Measurements from ENCODE around the gene RUNX1.

DNA sequence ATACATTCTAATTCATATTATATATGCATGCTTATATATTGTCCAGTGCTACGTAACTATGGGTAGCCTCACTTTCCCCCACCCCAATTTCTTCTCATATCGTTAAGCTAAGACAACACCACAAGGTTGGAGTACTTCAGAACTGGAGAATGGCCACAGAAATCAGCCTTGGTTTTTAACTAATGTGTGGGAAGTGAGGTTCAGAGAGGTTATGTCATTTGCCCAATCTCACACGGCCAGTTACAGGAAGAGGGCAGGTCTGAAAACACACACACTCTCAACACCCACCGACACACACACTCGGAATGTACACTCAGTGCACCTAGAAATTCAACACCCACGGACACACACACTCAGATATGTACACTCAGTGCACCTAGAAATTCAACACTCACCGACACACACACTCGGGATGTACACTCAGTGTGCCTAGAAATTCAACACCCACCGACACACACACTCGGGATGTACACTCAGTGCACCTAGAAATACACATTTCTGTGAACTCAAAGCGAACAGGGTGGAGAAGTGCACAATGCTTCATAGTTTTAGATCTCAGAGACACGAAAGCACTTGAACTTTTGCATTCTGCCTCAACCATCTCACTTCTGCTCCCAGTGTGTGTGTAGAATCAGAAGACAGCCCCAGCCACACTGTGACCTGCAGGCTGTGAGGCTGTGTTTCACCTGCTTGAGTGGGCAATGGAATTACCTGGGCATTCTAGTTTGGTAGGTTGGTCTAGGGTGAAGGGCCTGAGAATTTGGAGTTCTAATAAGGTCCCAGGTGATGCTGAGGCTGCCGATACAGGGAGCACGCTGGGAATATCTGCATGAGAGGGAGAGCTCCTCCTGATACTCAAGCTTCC, 209.9 kb downstream of the RUNX1 start:
- TF ChIP-seq, protein P1, sequence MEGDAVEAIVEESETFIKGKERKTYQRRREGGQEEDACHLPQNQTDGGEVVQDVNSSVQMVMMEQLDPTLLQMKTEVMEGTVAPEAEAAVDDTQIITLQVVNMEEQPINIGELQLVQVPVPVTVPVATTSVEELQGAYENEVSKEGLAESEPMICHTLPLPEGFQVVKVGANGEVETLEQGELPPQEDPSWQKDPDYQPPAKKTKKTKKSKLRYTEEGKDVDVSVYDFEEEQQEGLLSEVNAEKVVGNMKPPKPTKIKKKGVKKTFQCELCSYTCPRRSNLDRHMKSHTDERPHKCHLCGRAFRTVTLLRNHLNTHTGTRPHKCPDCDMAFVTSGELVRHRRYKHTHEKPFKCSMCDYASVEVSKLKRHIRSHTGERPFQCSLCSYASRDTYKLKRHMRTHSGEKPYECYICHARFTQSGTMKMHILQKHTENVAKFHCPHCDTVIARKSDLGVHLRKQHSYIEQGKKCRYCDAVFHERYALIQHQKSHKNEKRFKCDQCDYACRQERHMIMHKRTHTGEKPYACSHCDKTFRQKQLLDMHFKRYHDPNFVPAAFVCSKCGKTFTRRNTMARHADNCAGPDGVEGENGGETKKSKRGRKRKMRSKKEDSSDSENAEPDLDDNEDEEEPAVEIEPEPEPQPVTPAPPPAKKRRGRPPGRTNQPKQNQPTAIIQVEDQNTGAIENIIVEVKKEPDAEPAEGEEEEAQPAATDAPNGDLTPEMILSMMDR (IDR thresholded peaks at IDR 0.05), result no peak
- no peak for TF ChIP-seq POLR2AphosphoS5 (IDR thresholded peaks at IDR 0.05; ENCODE audit: insufficient read depth in 1 of 2, low read depth in 1 of 2)
- TF ChIP-seq POLR2A (IDR thresholded peaks at IDR 0.05), result no peak

Data from vagina (tissue), 2 donors.